UCSD-AML1 (cell line): Measurements from ENCODE around the gene SLC9A5.

Source experiments
- DNase-seq: peaks from one replicate; lab custom pipeline; 2025; ENCODE audit not compliant: unreplicated experiment; lab: John Stamatoyannopoulos, UW

The SLC9A5 gene

GRCh38 chr16:67280090-67281015 lies 31.6 kb downstream of the SLC9A5 start:
- DNase-seq = no peak

- no peak for DNase-seq
Measured at GRCh38 chr16:67281536-67282446, 33.0 kb downstream of the SLC9A5 start.

DNA sequence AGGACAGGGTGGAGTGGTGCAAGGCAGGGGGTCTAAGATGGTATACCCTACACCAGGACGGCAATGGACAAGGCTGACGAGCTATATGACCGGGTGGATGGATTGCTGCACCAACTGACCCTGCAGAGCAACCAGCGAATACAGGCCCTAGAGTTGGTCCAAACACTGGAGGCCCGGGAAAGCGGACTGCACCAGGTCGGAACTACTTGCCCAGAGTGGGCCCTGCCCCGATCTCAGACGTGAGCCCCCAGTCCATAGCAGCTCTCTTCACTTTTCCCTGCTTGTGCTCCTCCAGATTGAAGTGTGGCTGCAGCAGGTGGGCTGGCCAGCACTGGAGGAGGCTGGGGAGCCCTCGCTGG lies 33.6 kb downstream of the SLC9A5 start:
- DNase-seq = no peak

DNA sequence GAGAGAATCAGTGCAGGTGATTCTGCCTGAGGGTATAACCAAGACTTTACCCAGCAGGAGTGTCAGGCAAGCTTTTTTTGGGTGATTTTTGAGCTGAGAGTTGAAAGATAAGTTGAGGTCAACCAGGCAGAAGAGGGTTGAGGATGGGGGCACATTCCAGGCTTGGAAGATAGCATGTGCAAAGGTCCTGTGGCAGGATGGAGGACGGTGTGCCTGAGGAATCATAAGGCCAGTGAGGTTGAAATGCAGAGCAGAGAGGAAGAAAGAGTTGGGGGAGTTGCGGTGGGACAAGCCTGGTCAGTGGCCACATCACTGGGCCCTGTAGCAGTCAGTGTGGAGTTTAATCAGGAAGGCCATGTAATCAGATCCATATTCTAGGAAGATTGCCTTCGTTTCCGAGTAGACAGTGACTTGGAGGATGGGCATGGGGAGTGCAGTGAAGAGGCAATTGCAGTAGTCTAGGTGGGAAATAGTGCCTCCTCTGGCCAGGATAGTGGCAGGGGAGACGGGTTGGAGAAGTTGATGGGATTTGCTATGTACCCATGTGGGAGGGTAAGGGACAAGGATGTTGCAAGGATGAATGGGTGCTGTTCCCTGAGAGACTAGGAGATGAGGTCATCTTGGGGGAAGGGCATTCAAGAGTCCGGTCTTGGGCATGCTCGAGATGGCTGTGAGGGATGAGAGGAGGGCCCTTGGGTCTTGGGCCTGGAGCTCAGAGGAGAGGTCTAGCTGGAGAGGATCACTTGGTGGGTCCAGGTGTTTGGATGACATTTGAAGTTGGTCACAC lies 34.5 kb downstream of the SLC9A5 start:
- DNase-seq = no peak

- no peak for DNase-seq
Measured at GRCh38 chr16:67283826-67284555, 35.2 kb downstream of the SLC9A5 start.

DNA sequence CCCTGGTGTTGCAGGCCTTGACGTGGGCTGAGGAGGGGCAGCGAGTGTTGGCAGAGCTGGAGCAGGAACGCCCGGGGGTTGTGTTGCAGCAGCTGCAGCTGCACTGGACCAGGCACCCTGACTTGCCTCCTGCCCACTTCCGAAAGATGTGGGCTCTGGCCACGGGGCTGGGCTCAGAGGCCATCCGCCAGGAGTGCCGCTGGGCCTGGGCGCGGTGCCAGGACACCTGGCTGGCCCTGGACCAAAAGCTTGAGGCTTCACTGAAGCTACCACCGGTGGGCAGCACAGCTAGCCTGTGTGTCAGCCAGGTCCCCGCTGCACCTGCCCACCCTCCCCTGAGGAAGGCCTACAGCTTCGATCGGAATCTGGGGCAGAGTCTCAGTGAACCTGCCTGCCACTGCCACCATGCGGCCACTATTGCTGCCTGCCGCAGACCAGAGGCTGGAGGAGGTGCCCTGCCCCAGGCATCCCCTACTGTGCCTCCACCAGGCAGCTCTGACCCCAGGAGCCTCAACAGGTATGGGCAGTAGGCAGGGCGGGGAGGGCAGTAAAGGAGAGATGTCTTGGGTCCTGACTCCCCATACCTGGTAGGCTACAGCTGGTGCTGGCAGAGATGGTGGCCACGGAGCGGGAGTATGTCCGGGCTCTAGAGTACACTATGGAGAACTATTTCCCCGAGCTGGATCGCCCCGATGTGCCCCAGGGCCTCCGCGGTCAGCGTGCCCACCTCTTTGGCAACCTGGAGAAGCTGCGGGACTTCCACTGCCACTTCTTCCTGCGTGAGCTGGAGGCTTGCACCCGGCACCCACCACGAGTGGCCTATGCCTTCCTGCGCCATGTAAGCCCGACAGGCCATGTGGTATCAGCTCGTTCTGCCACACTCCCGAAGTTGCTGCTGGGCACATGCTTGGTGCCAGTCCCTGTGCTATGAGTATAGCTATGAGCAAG lies 36.2 kb downstream of the SLC9A5 start:
- no peak for DNase-seq

DNA sequence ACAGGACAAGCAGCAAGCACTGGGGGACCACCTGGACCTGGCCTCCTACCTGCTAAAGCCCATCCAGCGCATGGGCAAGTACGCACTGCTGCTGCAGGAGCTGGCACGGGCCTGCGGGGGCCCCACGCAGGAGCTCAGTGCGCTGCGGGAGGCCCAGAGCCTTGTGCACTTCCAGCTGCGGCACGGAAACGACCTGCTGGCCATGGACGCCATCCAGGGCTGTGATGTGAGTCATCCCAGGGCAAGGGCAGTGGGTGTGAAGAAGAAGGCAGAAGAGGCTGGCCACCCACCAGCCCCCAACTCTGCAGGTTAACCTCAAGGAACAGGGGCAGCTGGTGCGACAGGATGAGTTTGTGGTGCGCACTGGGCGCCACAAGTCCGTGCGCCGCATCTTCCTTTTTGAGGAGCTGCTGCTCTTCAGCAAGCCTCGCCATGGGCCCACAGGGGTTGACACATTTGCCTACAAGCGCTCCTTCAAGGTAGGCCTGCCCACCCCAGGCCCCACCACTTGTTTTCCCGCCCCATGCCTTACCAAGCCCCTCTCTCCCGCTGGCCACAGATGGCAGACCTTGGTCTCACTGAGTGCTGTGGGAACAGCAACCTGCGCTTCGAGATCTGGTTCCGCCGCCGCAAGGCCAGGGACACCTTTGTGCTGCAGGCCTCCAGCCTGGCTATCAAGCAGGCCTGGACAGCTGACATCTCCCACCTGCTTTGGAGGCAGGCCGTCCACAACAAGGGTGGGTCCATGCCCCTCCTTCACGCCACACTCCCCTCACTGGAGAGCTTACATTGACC lies 37.9 kb downstream of the SLC9A5 start:
- DNase-seq = no peak

- DNase-seq = no peak
Measured at GRCh38 chr16:67287960-67288359, 39.2 kb downstream of the SLC9A5 start.

- DNase-seq = no peak
Measured at GRCh38 chr16:67291461-67291860, 42.7 kb downstream of the SLC9A5 start.

GRCh38 chr16:67294171-67294757 lies 45.5 kb downstream of the SLC9A5 start:
- no peak for DNase-seq

- no peak for DNase-seq
Measured at GRCh38 chr16:67294938-67295361, 46.2 kb downstream of the SLC9A5 start.

- DNase-seq = no peak
Measured at GRCh38 chr16:67296420-67296819, 47.6 kb downstream of the SLC9A5 start.

DNA sequence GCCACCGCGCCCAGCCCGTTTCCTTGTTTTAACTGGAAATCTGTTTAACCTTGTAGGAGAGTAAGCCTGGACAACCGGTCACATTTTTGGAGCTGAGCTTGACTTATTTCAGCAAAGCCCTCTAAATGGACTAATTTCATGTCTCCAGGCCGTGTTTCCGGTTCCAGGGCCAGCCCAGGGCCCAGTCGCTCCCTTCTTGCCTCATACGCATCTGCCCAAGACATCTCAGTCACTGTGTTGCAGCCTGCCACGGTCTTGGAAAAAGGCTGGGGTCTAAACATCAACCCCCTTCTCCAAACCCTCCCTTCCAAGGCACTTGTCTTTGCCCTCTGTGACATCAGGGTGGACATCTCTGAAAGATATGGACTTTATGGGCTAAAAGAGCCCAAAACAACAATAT lies 49.5 kb downstream of the SLC9A5 start:
- DNase-seq = no peak

GRCh38 chr16:67299269-67299668 lies 50.5 kb downstream of the SLC9A5 start:
- no peak for DNase-seq

DNA sequence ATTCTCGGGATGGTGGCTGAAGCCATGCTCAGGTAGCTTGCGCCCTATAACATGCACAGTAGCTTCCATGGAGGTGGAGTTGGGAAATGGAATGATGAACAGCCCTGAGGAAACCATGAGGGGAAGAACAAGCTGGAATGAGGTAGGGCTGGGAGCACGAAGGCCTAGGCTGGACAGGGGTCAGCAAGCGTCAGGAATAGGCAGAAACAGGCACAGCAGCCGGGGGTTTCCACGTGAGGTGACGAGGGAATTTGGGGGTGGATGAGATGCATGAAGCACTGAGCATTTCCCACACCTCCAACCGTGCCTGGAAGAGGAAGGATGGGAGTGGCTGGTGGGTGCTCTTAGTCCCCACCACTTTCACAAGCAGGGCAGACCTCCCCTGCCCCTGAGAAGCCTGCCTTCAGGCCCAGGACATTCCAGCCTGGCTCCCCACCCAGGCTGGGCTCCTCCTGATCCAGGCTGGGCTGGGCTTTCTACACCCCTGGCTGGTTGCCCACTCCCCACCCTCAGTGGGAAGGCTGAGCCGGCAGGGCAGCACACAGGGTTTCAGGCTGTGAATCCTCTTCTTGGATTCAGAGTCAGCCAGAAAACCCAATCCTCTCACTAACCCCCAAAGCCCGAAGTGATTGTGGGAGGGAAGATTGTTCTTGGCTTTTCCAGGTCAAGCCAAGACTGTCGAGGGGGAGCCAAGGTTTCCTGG lies 52.5 kb downstream of the SLC9A5 start:
- no peak for DNase-seq

- no peak for DNase-seq
Measured at GRCh38 chr16:67302076-67302475, 53.3 kb downstream of the SLC9A5 start.

GRCh38 chr16:67302970-67303369 lies 54.2 kb downstream of the SLC9A5 start:
- no peak for DNase-seq

- no peak for DNase-seq
Measured at GRCh38 chr16:67304020-67304419, 55.2 kb downstream of the SLC9A5 start.
